GM21737 (cell line): ENCODE results near the gene YLPM1.
"Not testable (repeated sequence)": the region's sequence is repeated elsewhere in the genome, so short reads cannot be mapped to it uniquely, and the experiment has no call there.

Source experiments
- ATAC-seq: cut with Tn5 transposase; IDR thresholded peaks from one replicate; pipeline ENCODE4 v1.9.1; 2021; ENCODE audit warnings: mild to moderate bottlenecking, moderate library complexity; ENCODE audit not compliant: unreplicated experiment

YLPM1 gene

GRCh38 chr14:74762917-74763802, at the start of gene YLPM1:
Gene YLPM1, plus strand, starts transcription at chr14:74763316. Its CDS starts 174 bp downstream, at chr14:74763490.
- ATAC-seq, result peak; percentile 88

GRCh38 chr14:74713395-74713735, 49.8 kb upstream of the YLPM1 start:
- peak; percentile 8 for ATAC-seq

GRCh38 chr14:74720526-74720925, 42.6 kb upstream of the YLPM1 start:
- no peak for ATAC-seq

GRCh38 chr14:74723134-74723533, 40.0 kb upstream of the YLPM1 start:
- no peak for ATAC-seq

GRCh38 chr14:74732387-74732786, 30.7 kb upstream of the YLPM1 start:
- ATAC-seq, result no peak

- no peak for ATAC-seq
Measured at GRCh38 chr14:74733221-74733620, 29.9 kb upstream of the YLPM1 start.

GRCh38 chr14:74735125-74735524, 28.0 kb upstream of the YLPM1 start:
- ATAC-seq, result no peak

- ATAC-seq, result no peak
Measured at GRCh38 chr14:74737753-74738325, 25.3 kb upstream of the YLPM1 start.

GRCh38 chr14:74739293-74740030, 23.7 kb upstream of the YLPM1 start:
- no peak for ATAC-seq

- no peak for ATAC-seq
Measured at GRCh38 chr14:74747237-74747636, 15.9 kb upstream of the YLPM1 start.

- ATAC-seq, result no peak
Measured at GRCh38 chr14:74754157-74754556, 9.0 kb upstream of the YLPM1 start.

- no peak for ATAC-seq
Measured at GRCh38 chr14:74754899-74755298, 8.2 kb upstream of the YLPM1 start.

- ATAC-seq, result no peak
Measured at GRCh38 chr14:74756326-74756725, 6.8 kb upstream of the YLPM1 start.

- not testable (repeated sequence) for ATAC-seq
Measured at GRCh38 chr14:74758505-74758904, 4.6 kb upstream of the YLPM1 start.

- no peak for ATAC-seq
Measured at GRCh38 chr14:74763803-74764531, 851 bp downstream of the YLPM1 start.

GRCh38 chr14:74765721-74766120, 2.6 kb downstream of the YLPM1 start:
- ATAC-seq, result no peak

- ATAC-seq, result no peak
Measured at GRCh38 chr14:74771399-74771798, 8.3 kb downstream of the YLPM1 start.

GRCh38 chr14:74784634-74785033, 21.5 kb downstream of the YLPM1 start:
- ATAC-seq, result no peak

- ATAC-seq, result no peak
Measured at GRCh38 chr14:74785056-74785613, 22.0 kb downstream of the YLPM1 start.

GRCh38 chr14:74786796-74787315, 23.7 kb downstream of the YLPM1 start:
- ATAC-seq, result no peak
